Measurements from ENCODE around the gene KCNA5.

DNA sequence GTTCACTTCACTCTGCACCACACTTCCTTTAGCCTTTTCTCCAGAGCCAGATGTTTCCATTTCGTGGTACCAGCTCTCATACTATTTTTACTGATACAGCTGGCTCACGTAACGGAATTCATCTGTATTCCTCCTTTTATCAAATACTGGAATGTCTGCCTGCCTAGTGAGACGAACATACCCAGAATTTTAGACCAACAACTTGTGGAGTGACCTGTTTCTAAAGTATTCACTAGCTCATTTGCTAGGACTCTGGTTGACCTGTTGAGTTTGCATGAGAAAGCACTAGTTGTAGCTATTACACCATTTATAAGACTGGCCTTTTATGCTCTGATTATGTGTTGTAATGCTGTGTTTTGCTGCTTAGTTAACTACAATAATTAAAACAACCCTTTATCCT, 22.6 kb downstream of the KCNA5 start:
- TF ChIP-seq TAF1 (IDR thresholded peaks at IDR 0.05; ENCODE audit: borderline replicate concordance, insufficient read depth, low read length), result no peak
- TF ChIP-seq, protein P1, sequence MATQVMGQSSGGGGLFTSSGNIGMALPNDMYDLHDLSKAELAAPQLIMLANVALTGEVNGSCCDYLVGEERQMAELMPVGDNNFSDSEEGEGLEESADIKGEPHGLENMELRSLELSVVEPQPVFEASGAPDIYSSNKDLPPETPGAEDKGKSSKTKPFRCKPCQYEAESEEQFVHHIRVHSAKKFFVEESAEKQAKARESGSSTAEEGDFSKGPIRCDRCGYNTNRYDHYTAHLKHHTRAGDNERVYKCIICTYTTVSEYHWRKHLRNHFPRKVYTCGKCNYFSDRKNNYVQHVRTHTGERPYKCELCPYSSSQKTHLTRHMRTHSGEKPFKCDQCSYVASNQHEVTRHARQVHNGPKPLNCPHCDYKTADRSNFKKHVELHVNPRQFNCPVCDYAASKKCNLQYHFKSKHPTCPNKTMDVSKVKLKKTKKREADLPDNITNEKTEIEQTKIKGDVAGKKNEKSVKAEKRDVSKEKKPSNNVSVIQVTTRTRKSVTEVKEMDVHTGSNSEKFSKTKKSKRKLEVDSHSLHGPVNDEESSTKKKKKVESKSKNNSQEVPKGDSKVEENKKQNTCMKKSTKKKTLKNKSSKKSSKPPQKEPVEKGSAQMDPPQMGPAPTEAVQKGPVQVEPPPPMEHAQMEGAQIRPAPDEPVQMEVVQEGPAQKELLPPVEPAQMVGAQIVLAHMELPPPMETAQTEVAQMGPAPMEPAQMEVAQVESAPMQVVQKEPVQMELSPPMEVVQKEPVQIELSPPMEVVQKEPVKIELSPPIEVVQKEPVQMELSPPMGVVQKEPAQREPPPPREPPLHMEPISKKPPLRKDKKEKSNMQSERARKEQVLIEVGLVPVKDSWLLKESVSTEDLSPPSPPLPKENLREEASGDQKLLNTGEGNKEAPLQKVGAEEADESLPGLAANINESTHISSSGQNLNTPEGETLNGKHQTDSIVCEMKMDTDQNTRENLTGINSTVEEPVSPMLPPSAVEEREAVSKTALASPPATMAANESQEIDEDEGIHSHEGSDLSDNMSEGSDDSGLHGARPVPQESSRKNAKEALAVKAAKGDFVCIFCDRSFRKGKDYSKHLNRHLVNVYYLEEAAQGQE (IDR thresholded peaks at IDR 0.05; ENCODE audit: insufficient read depth in 1 of 2, low read depth in 2 of 2, low read length in 2 of 2), result no peak
